Transverse colon (tissue), 4 donors: ENCODE measurements around the gene PRR3. TPM values are rescaled to one million over a fixed set of nuclear protein-coding genes. Genes with fewer than 3 reads are reported as not detected.

ENCODE experiments used
- DNase-seq: peaks from one replicate; pipeline ENCODE4 v3.0.0-alpha.2; 2019
- H3K27ac ChIP-seq, 4 donors: fragments of 200-600 bp; sonication (generic); 2 replicates each; pipeline ENCODE4 v1.5.1; 2016 to 2018; ENCODE audit warnings: inconsistent platforms in 4 of 4
- H3K27me3 ChIP-seq: fragments of 200-600 bp; sonication (generic); 2 replicates; pipeline ENCODE4 v1.5.1; 2017; ENCODE audit warnings: inconsistent platforms
- H3K36me3 ChIP-seq, 4 donors: fragments of 200-600 bp; sonication (generic); 2 replicates each; pipeline ENCODE4 v1.5.1; 2017 to 2019; ENCODE audit warnings: inconsistent platforms in 4 of 4
- H3K4me1 ChIP-seq, 4 donors: fragments of 200-600 bp; sonication (generic); 2 replicates each; pipeline ENCODE4 v1.5.1; 2017 to 2020; ENCODE audit warnings: inconsistent platforms in 4 of 4
- H3K4me3 ChIP-seq, 4 donors: fragments of 200-600 bp; sonication (generic); 1 replicate in 1 of 4; 2 replicates in 3 of 4; pipeline versions ENCODE4 v1.5.1 to v1.6.1; 2017 to 2019; ENCODE audit warnings: inconsistent platforms in 4 of 4
- H3K9me3 ChIP-seq, 2 donors: fragments of 200-600 bp; sonication (generic); 2 replicates each; pipeline ENCODE4 v1.5.1; 2017 to 2019; ENCODE audit warnings: inconsistent platforms in 2 of 2
- CTCF ChIP-seq, 5 experiments: fragments of 200-600 bp in 3 of 5; fragments of 450-650 bp in 2 of 5; sonication (generic) in 3 of 5; IDR thresholded peaks; 1 replicate in 2 of 5; 2 replicates in 3 of 5; pipeline ENCODE4 v1.5.1; 2016 to 2017; ENCODE audit warnings: antibody characterized with exemption in 5 of 5, inconsistent platforms in 3 of 5, mild to moderate bottlenecking in 2 of 5, moderate library complexity in 1 of 5
- EP300 ChIP-seq: sonication (generic); formaldehyde crosslinking; IDR thresholded peaks from one replicate; pipeline ENCODE4 v1.6.1; 2017; ENCODE audit warnings: antibody characterized with exemption, low read depth
- POLR2A ChIP-seq: fragments of 450-650 bp; IDR thresholded peaks from one replicate; pipeline ENCODE4 v1.6.1; 2016; ENCODE audit warnings: antibody characterized with exemption, mild to moderate bottlenecking, moderate library complexity
- POLR2AphosphoS5 ChIP-seq, 3 donors: sonication (generic); formaldehyde crosslinking; IDR thresholded peaks; one replicate each; pipeline ENCODE4 v1.6.1; 2016; ENCODE audit warnings: antibody characterized with exemption in 3 of 3
- WGBS, 2 donors: methylation state at CpG; one replicate each; pipeline ENCODE4 v1.1.5; 2018; ENCODE audit warnings: low coverage in 1 of 2; 5-methylcytosine and 5-hydroxymethylcytosine counted together
- in situ Hi-C, 4 donors: fragments of 200-750 bp; cut with MboI; loops; one replicate each; pipeline versions ENCODE4 v1.15.0 to v1.15.1; 2017; ENCODE audit warnings: low sequenced_read_pairs in 3 of 4, low pct_ligation_motif_present in 1 of 4, low pct_unique_long_range_greater_than_20kb in 1 of 4
- intact Hi-C: fragments of 100-400 bp; cut with DNase I; formaldehyde crosslinking; loops from one replicate; pipeline ENCODE4 v1.15.1; 2023; ENCODE audit warnings: low total_unique reads
- small RNA-seq, 4 donors: library from RNA; depleted of rRNA; stranded (forward); fragments of <200 nt; gene quantifications; one replicate each; pipeline ENCODE3, GENCODE V24; 2016
- total RNA-seq, 4 donors: library from RNA; depleted of rRNA; stranded (reverse); fragments of >200 nt; gene quantifications; one replicate each; pipeline ENCODE4 v1.1.0, GENCODE V29; 2016

PRR3 gene
- total RNA-seq, 4 donors from 2014 or later, result 2.2 to 10.1 (median 5.0) TPM

- Histone ChIP-seq H3K27me3 (no peaks in the 10 kb centered on the region), H3K4me3 (no peak overlapping the region), H3K4me1 (peaks cover 4 to 43% (median 28%) of the 10 kb centered on the region in 4 donors), H3K36me3 (peaks cover 0 to 26% (median 14%) of the 10 kb centered on the region in 4 donors), H3K9me3 (no peaks in the 10 kb centered on the region), H3K27ac (peak overlapping the region; percentile 94 to 98 (median 96))
- DNase-seq, result no peak
- 44 to 70% methylated on average over 5 to 6 of the region's 6 CpGs for WGBS, 2 donors
- intact Hi-C loops (no loop called here), in situ Hi-C loops (no loop called here)
- no peak for TF ChIP-seq CTCF (IDR thresholded peaks at IDR 0.05)
- no peak for TF ChIP-seq POLR2A
- no peak for TF ChIP-seq EP300
- peak in 1 of 3 donors; percentile 76 for TF ChIP-seq POLR2AphosphoS5 (IDR thresholded peaks at IDR 0.05)
Observed at GRCh38 chr6:30612687-30613248, 55.7 kb downstream of the PRR3 start.

Small RNA genes within 50 kb of the gene (small RNA-seq; reads per million reads assigned to genes)
- gene MIR877, result 2.3 to 9.4 (median 4.4) reads per million in 4 donors

Other genes with a start within 250 kb of the PRR3 start
- gene TRIM39, start 230.4 kb upstream of the PRR3 start, total RNA-seq, result 10 to 100 TPM in 2 of 4 donors, 1 to 10 TPM in 2; 7.6 to 19.1 (median 10.8) TPM
- gene RPP21, start 212.1 kb upstream of the PRR3 start, total RNA-seq, result 100 to 1,000 TPM in 1 of 4 donors, 10 to 100 TPM in 3; 61.9 to 246 (median 87.5) TPM
- gene HLA-E, start 67.8 kb upstream of the PRR3 start, total RNA-seq, result 100 to 1,000 TPM; 248 to 610 (median 493) TPM
- 10 to 100 TPM; 13.5 to 34.1 (median 20.7) TPM for gene GNL1, start 806 bp upstream of the PRR3 start, total RNA-seq
- gene ABCF1, start 14.1 kb downstream of the PRR3 start, total RNA-seq, result 10 to 100 TPM; 33.0 to 52.0 (median 40.1) TPM
- gene PPP1R10, start 59.9 kb downstream of the PRR3 start, total RNA-seq, result 10 to 100 TPM; 35.5 to 62.5 (median 53.8) TPM
- gene MRPS18B, start 60.5 kb downstream of the PRR3 start, total RNA-seq, result 10 to 100 TPM in 3 of 4 donors, 1 to 10 TPM in 1; 6.0 to 61.9 (median 39.4) TPM
- 100 to 1,000 TPM in 1 of 4 donors, 10 to 100 TPM in 3; 10.6 to 174 (median 22.2) TPM for gene ATAT1, start 69.6 kb downstream of the PRR3 start, total RNA-seq
- 100 to 1,000 TPM in 1 of 4 donors, 10 to 100 TPM in 3; 49.1 to 301 (median 63.5) TPM for gene C6orf136, start 89.8 kb downstream of the PRR3 start, total RNA-seq
- 100 to 1,000 TPM in 1 of 4 donors, 10 to 100 TPM in 3; 37.8 to 144 (median 41.3) TPM for gene DHX16, start 115.7 kb downstream of the PRR3 start, total RNA-seq
- gene PPP1R18, start 129.3 kb downstream of the PRR3 start, total RNA-seq, result 10 to 100 TPM; 11.5 to 46.0 (median 14.9) TPM
- gene NRM, start 133.7 kb downstream of the PRR3 start, total RNA-seq, result 10 to 100 TPM in 1 of 4 donors, 1 to 10 TPM in 2, not detected in 1; 2.7 to 13.8 (median 2.7) TPM
- 10 to 100 TPM in 2 of 4 donors, 1 to 10 TPM in 2; 3.1 to 13.5 (median 9.7) TPM for gene MDC1, start 160.0 kb downstream of the PRR3 start, total RNA-seq
- 100 to 1,000 TPM in 3 of 4 donors, 10 to 100 TPM in 1; 77.1 to 128 (median 106) TPM for gene TUBB, start 163.1 kb downstream of the PRR3 start, total RNA-seq
- 100 to 1,000 TPM; 123 to 146 (median 139) TPM for gene FLOT1, start 185.4 kb downstream of the PRR3 start, total RNA-seq
- gene IER3, start 187.3 kb downstream of the PRR3 start, total RNA-seq, result 100 to 1,000 TPM in 1 of 4 donors, 10 to 100 TPM in 3; 21.1 to 100 (median 84.6) TPM